Activated CD4-positive, CD25-positive, alpha-beta regulatory T cell treated with anti-CD3 and anti-CD28 coated beads, Interleukin-2, amount 50 U/mL, for 24 hours (primary cell): Measurements from ENCODE around the gene CYP11A1.

Experiments
- ATAC-seq, 2 donors: fragments of 150-1000 bp; cut with Tn5 transposase; one replicate each; pipeline ENCODE4 v1.10.0; 2021; ENCODE audit warnings: mild to moderate bottlenecking in 1 of 2, moderate library complexity in 1 of 2

The CYP11A1 gene

GRCh38 chr15:74387621-74388362 is 20.3 kb upstream of the CYP11A1 start:
- no peak for ATAC-seq

GRCh38 chr15:74387141-74387541 is 19.7 kb upstream of the CYP11A1 start:
- ATAC-seq: no peak

- ATAC-seq: no peak
Observed at GRCh38 chr15:74386496-74387140, 19.2 kb upstream of the CYP11A1 start.

- no peak for ATAC-seq
Observed at GRCh38 chr15:74385733-74386132, 18.3 kb upstream of the CYP11A1 start.

GRCh38 chr15:74384881-74385643 is 17.6 kb upstream of the CYP11A1 start:
- ATAC-seq: peak; percentile 81

GRCh38 chr15:74384566-74384880 is 17.1 kb upstream of the CYP11A1 start:
- no peak for ATAC-seq

- peak; percentile 57 to 60 for ATAC-seq
Observed at GRCh38 chr15:74383695-74384565, 16.5 kb upstream of the CYP11A1 start.

- no peak for ATAC-seq
Observed at GRCh38 chr15:74383286-74383685, 15.8 kb upstream of the CYP11A1 start.

GRCh38 chr15:74382004-74382816 is 14.8 kb upstream of the CYP11A1 start:
- ATAC-seq: no peak

- ATAC-seq: no peak
Observed at GRCh38 chr15:74381481-74381880, 14.0 kb upstream of the CYP11A1 start.

- no peak for ATAC-seq
Observed at GRCh38 chr15:74381190-74381453, 13.7 kb upstream of the CYP11A1 start.

- ATAC-seq: no peak
Observed at GRCh38 chr15:74380361-74381189, 13.1 kb upstream of the CYP11A1 start.

GRCh38 chr15:74378848-74379247 is 11.4 kb upstream of the CYP11A1 start:
- ATAC-seq: peak; percentile 21 to 26

GRCh38 chr15:74377831-74378766 is 10.7 kb upstream of the CYP11A1 start:
- no peak for ATAC-seq

- ATAC-seq: no peak
Observed at GRCh38 chr15:74376825-74377581, 9.6 kb upstream of the CYP11A1 start.

- no peak for ATAC-seq
Observed at GRCh38 chr15:74376226-74376625, 8.8 kb upstream of the CYP11A1 start.

GRCh38 chr15:74375303-74375693 is 7.9 kb upstream of the CYP11A1 start:
- peak; percentile 14 to 33 for ATAC-seq

GRCh38 chr15:74374648-74375302 is 7.3 kb upstream of the CYP11A1 start:
- no peak for ATAC-seq
